Retinal pigment epithelial cell (primary cell): ENCODE results near the gene UGDH.
A peak's percentile ranks its signal among the peaks of the same experiment; 100 is the strongest.
"Not testable (repeated sequence)": the region's sequence is repeated elsewhere in the genome, so short reads cannot be mapped to it uniquely, and the experiment has no call there.

ENCODE experiments used
- DNase-seq: peaks from one replicate; pipeline ENCODE4 v3.0.0-alpha.2; 2010; ENCODE audit warnings: low read depth
- H3K4me3 ChIP-seq: 2 replicates; pipeline ENCODE4 v1.5.1; 2011; ENCODE audit warnings: mild to moderate bottlenecking, low read length, control low read depth, moderate library complexity
- TF ChIP-seq, protein P1 (sequence below): conservative IDR thresholded peaks from 2 replicates; pipeline ENCODE4 v1.5.1; 2011; ENCODE audit warnings: low read depth, low read length, control low read depth, inconsistent platforms

Gene UGDH

DNA sequence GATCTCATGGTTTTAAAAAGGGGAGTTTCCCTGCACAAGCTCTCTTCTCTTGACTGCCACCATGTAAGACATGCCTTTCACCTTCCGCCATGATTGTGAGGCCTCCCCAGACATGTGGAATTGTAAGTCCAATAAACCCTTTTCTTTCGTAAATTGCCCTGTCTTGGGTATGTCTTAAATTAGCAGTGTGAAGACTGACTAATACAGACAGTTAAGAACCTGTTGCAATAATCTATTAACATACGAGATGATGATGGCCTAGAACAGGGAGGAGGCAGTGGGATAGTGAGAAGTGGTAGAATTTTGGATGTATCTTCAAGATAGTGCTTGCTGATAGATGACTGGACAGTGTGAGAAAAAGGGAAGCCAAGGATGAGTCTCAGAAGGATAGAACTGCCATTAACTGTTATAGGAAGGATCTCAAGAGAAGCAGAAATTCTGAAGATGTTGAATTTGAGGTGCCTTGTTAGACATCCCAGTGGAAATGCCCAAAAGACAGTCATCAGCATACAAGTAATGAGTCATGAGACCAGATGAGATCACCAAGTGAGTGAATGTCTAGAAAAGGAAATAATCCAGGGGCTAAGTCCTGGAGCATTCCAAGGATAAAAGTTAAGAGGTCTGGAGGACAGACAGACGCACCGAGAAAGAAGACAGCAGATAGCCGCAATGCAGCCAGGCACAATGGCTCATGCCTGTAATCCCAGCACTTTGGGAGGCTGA, 38.8 kb upstream of the UGDH start:
- TF ChIP-seq, protein P1, sequence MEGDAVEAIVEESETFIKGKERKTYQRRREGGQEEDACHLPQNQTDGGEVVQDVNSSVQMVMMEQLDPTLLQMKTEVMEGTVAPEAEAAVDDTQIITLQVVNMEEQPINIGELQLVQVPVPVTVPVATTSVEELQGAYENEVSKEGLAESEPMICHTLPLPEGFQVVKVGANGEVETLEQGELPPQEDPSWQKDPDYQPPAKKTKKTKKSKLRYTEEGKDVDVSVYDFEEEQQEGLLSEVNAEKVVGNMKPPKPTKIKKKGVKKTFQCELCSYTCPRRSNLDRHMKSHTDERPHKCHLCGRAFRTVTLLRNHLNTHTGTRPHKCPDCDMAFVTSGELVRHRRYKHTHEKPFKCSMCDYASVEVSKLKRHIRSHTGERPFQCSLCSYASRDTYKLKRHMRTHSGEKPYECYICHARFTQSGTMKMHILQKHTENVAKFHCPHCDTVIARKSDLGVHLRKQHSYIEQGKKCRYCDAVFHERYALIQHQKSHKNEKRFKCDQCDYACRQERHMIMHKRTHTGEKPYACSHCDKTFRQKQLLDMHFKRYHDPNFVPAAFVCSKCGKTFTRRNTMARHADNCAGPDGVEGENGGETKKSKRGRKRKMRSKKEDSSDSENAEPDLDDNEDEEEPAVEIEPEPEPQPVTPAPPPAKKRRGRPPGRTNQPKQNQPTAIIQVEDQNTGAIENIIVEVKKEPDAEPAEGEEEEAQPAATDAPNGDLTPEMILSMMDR = no peak
- H3K4me3 ChIP-seq = no peak overlapping the region
- peak; percentile 21 for DNase-seq

DNA sequence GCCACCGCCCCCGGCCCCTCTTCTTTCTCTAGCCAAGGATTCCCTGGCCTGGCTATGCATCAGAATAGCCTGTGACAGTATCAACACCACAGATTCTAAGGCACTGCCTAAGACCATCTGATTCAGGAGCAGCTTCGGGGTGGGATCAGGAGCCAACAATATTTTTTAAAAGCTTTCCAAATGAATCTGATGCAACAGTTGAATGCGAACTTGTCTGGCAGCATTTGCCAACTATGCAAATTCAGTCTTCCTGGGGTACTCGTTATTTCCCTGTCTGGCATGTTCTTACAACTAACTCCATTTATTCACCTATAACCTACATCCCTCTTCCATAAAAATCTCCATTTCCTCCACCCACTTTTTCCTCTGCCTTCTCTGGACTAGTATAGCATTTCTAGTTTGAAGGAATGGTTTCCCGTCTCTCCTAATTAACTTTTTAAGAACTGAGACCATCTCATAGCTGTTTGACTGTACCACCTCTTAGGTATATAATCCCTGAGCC, 36.2 kb upstream of the UGDH start:
- DNase-seq = no peak
- TF ChIP-seq, protein P1 = no peak
- no peak overlapping the region for H3K4me3 ChIP-seq

DNA sequence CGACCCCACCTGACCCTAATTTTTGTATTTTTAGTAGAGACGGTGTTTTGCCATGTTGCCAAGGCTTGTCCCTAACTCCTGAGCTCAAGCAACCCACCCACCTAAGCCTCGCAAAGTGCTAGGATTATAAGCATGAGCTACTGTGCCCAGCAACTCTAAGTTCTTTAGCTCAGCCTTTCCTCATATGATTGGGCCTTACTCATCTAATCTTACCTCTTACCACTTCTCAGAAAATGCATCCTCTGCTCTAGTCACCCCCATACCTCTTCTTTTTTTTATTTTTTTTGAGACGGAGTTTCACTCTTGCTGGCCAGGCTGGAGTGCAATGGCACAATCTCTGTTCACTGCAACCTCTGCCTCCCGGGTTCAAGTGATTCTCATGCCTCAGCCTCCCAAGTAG, 35.6 kb upstream of the UGDH start:
- DNase-seq = no peak
- TF ChIP-seq, protein P1 = no peak
- no peak overlapping the region for H3K4me3 ChIP-seq

DNA sequence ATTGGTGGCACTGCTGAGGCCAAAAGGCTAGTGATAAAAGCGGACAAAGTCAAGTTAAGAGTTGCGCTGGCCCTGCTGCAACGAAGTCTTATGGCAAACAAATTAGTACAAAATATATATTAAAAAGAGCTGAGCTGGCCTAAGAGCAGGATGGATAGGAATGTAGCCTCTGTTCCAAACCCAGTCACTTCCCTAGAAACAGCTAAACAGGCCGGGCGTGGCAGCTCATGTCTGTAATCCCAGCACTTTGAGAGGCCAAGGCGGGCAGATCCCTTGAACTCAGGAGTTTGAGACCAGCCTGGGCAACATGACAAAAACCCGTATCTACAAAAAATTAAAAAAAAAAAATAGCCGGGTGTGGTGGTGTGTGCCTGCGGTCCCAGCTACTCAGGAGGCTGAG, 32.4 kb upstream of the UGDH start:
- TF ChIP-seq, protein P1 = no peak
- no peak for DNase-seq
- H3K4me3 ChIP-seq = no peak overlapping the region

DNA sequence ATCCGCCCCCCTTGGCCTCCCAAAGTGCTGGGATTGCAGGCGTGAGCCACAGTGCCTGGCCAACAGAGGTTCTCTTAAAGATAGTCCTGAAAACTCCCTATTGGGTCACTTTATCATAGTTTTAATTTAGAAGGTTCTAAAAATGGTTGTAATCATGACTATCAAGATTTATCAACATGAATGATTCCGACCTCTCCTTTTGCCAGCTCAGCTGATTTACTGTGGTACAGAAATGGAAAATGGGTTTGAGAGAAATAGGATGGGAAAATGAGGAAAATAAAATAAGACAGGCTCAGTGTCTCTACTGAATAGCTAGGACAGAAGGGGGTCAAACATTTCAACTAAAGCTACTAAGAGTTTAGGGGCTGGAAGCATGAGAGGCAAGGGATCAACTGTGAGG, 28.2 kb upstream of the UGDH start:
- H3K4me3 ChIP-seq = no peak overlapping the region
- no peak for DNase-seq
- TF ChIP-seq, protein P1 = no peak

DNA sequence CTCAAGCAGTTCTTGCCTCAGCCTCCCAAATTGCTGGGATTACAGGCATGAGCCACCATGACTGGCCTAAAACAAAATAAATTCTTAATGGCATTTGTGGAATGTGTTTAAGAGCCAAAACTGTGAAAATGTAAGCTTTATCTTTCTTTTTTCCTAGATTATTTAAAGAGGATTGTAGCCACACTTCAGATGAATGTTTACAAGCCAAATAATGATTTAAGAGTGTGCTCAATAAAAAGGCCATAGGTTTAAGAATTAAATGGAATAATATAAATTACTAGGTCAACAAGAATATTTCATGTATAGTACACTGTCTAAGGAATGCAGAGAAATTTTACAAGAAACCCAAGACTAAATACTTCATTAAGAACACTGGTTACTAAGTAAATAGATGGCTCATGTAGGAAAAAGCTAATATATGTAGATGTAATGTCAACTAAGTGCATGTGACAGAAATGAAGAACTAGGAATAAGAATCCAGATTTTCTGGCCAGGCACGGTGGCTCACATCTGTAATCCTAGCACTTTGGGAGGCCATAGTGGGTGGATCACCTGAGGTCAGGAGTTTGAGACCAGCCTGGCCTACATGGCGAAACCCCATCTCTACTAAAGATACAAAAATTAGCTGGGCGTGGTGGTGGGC, 21.3 kb upstream of the UGDH start:
- no peak for DNase-seq
- H3K4me3 ChIP-seq = no peak overlapping the region
- TF ChIP-seq, protein P1 = no peak

DNA sequence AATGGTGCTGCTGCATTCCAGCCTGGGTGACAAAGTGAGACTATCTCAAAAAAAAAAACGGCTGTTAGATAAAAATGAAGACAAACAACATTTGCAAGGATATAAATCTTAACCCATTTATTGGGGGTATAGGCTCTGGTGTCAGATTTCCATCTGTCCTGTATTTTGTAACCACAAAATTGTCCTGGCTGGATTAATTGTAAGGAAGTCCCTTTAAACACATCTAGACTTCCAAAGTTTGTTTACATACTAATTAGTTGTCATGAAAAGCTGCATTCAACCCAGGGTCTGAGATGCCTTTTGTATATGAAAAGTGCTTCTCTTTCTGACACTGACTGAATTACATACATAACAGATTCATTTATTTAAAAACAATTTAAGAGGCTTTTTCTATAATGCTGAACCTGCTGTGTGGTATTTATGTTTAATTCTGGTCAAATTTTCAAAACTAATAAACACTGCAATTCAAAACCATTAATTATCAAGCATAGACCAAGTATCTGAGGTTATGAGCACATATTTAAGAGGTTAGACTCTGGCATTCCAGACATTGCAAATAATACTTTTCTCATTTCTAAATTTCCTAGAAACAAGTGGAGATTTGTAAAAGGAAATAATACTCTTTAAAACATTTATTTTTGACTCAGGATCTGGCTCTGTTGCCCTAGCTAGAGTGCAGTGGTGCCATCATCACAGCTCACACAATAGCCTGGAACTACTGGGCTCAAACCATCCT, 17.5 kb upstream of the UGDH start:
- TF ChIP-seq, protein P1 = no peak
- no peak for DNase-seq
- H3K4me3 ChIP-seq = no peak overlapping the region

DNA sequence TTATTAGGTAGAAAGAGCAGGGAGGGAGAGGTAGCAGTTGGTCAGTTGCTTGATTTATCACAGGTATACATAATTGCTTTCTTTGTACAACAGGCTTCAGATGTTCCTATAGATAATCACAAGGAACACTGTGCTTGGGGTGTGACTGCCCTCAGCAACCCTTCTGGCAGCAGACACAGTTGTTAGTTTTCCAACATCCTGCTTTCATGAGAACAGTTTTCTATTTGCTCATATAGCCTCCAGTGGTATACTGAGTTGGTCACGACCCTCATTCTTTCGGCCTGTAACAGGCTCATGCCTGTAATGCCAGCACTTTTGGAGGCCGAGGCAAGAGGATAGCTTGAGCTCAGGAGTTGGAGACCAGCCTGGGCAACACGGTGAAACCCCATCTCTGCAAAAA, 16.8 kb upstream of the UGDH start:
- DNase-seq, H3K4me3 ChIP-seq: not testable (repeated sequence)
